ENCODE data around the gene FRMD4A.

Gene FRMD4A

GRCh38 chr10:13698217-13698616 is 632.5 kb downstream of the FRMD4A start:
- DNase-seq (ENCODE audit: low read depth) = no peak

- DNase-seq (ENCODE audit: low read depth) = no peak
Measured at GRCh38 chr10:13696071-13696470, 634.7 kb downstream of the FRMD4A start.

GRCh38 chr10:13695588-13695987 is 635.1 kb downstream of the FRMD4A start:
- no peak for DNase-seq (ENCODE audit: low read depth)

- DNase-seq (ENCODE audit: low read depth) = no peak
Measured at GRCh38 chr10:13693783-13694700, 636.7 kb downstream of the FRMD4A start.

GRCh38 chr10:13690281-13690825 is 640.4 kb downstream of the FRMD4A start:
- no peak for DNase-seq (ENCODE audit: low read depth)

- no peak for DNase-seq (ENCODE audit: low read depth)
Measured at GRCh38 chr10:13686331-13686752, 644.4 kb downstream of the FRMD4A start.

GRCh38 chr10:13685885-13686284 is 644.8 kb downstream of the FRMD4A start:
- DNase-seq (ENCODE audit: low read depth) = no peak

GRCh38 chr10:13684806-13685482 is 645.8 kb downstream of the FRMD4A start:
- DNase-seq (ENCODE audit: low read depth) = no peak

- DNase-seq (ENCODE audit: low read depth) = peak; percentile 17
Measured at GRCh38 chr10:13684252-13684791, 646.4 kb downstream of the FRMD4A start.

GRCh38 chr10:13683017-13683416 is 647.7 kb downstream of the FRMD4A start:
- no peak for DNase-seq (ENCODE audit: low read depth)

- no peak for DNase-seq (ENCODE audit: low read depth)
Measured at GRCh38 chr10:13681960-13682359, 648.8 kb downstream of the FRMD4A start.

- DNase-seq (ENCODE audit: low read depth) = no peak
Measured at GRCh38 chr10:13681528-13681927, 649.2 kb downstream of the FRMD4A start.

- no peak for DNase-seq (ENCODE audit: low read depth)
Measured at GRCh38 chr10:13681095-13681494, 649.6 kb downstream of the FRMD4A start.

GRCh38 chr10:13678101-13678843 is 652.5 kb downstream of the FRMD4A start:
- DNase-seq (ENCODE audit: low read depth) = no peak

- DNase-seq (ENCODE audit: low read depth) = no peak
Measured at GRCh38 chr10:13674645-13675588, 655.8 kb downstream of the FRMD4A start.

- DNase-seq (ENCODE audit: low read depth) = no peak
Measured at GRCh38 chr10:13673156-13673555, 657.6 kb downstream of the FRMD4A start.

GRCh38 chr10:13672548-13672947 is 658.2 kb downstream of the FRMD4A start:
- no peak for DNase-seq (ENCODE audit: low read depth)

- DNase-seq (ENCODE audit: low read depth) = no peak
Measured at GRCh38 chr10:13671904-13672303, 658.8 kb downstream of the FRMD4A start.

GRCh38 chr10:13670311-13670710 is 660.4 kb downstream of the FRMD4A start:
- DNase-seq (ENCODE audit: low read depth) = no peak

GRCh38 chr10:13669901-13670300 is 660.8 kb downstream of the FRMD4A start:
- no peak for DNase-seq (ENCODE audit: low read depth)
